Immature natural killer cell (primary cell): ENCODE data around the gene COMMD10. TPM values are rescaled to one million over a fixed set of nuclear protein-coding genes. Genes with fewer than 3 reads are reported as not detected.

Experiments
- DNase-seq, 3 donors: peaks; one replicate each; pipeline ENCODE4 v3.0.0; 2022; ENCODE audit warnings: mixed read lengths in 1 of 3
- H3K27ac Mint-ChIP-seq, 6 donors: one replicate each; pipeline ENCODE4 v1.8.0; 2020; ENCODE audit warnings: mixed read lengths in 6 of 6, mild to moderate bottlenecking in 5 of 6, inconsistent platforms in 4 of 6, moderate library complexity in 3 of 6
- H3K27me3 Mint-ChIP-seq, 3 donors: one replicate each; pipeline ENCODE4 v1.8.0; 2020 to 2021; ENCODE audit warnings: low read depth in 3 of 3, mild to moderate bottlenecking in 3 of 3, mixed read lengths in 3 of 3, moderate library complexity in 3 of 3, inconsistent platforms in 1 of 3
- H3K36me3 Mint-ChIP-seq, 3 donors: one replicate each; pipeline ENCODE4 v1.8.0; 2020; ENCODE audit warnings: mixed read lengths in 3 of 3, inconsistent platforms in 2 of 3, mild to moderate bottlenecking in 2 of 3
- H3K4me1 Mint-ChIP-seq, 2 donors: one replicate each; pipeline ENCODE4 v1.8.0; 2020; ENCODE audit warnings: inconsistent platforms in 2 of 2, mild to moderate bottlenecking in 2 of 2, mixed read lengths in 2 of 2, moderate library complexity in 1 of 2
- H3K4me3 Mint-ChIP-seq, 5 donors: one replicate each; pipeline ENCODE4 v1.8.0; 2020; ENCODE audit warnings: mild to moderate bottlenecking in 5 of 5, mixed read lengths in 5 of 5, inconsistent platforms in 3 of 5, moderate library complexity in 3 of 5
- H3K9me3 Mint-ChIP-seq, 6 donors: one replicate each; pipeline ENCODE4 v1.8.0; 2020; ENCODE audit warnings: mild to moderate bottlenecking in 6 of 6, mixed read lengths in 6 of 6, inconsistent platforms in 4 of 6, moderate library complexity in 3 of 6
- polyA plus RNA-seq, 3 donors: library from polyadenylated mRNA; unstranded; fragments of 300-500 nt; fragmentation: Illumina TruSeq; gene quantifications; one replicate each; pipeline ENCODE4 v1.2.3, GENCODE V29; 2021

Gene COMMD10
- polyA plus RNA-seq, 3 donors from 2014 or later, result 48.8 to 69.1 (median 51.4) TPM

- no peak overlapping the region for H3K27ac Mint-ChIP-seq
- H3K4me1 Mint-ChIP-seq, result no peaks in the 10 kb centered on the region
- H3K36me3 Mint-ChIP-seq, result peaks cover 41 to 47% (median 44%) of the 10 kb centered on the region in 3 donors
- H3K27me3 Mint-ChIP-seq, result peaks cover 0 to 3% (median 0%) of the 10 kb centered on the region in 3 donors
- H3K9me3 Mint-ChIP-seq, result peaks cover 8 to 23% (median 16%) of the 10 kb centered on the region in 6 donors
- DNase-seq, result no peak
- no peak overlapping the region for H3K4me3 Mint-ChIP-seq
Measured at GRCh38 chr5:116292321-116292720, 207.5 kb downstream of the COMMD10 start.

DNA sequence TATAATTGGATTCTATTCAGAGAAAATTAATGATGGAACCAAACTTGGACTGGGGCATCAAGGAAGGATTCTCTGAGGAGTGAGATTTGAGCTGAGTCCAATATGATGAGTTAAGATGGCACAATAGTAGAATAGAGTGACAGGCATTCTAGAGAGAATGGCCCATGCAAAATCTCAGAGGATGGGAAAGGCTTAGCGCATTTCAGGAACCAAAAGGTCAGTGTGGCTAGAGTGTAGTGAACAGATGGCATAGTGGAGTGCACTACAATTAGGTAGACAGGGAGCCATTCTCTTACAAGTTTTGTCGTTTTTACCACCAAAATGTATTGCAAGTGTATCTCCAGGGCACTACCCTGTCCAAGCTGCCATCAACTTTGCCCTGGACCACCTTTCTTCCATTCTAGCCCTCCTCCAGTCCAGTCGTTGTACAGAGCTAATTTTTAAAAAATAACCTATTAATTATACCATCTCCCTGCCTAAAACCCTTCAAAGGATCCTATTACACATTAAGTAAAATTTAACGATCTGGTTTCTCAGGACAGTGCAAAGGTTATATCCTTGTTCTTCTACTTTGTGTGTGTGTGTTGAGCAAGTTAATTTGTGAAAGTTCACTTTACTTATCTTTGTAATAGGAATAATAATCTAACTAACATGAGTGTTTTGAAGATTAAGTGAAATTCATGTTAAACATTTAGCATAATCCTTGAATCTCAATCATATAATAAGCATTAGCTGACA, 211.7 kb downstream of the COMMD10 start:
- Mint-ChIP-seq H3K27ac (no peak overlapping the region), H3K27me3 (peaks cover 0 to 3% (median 0%) of the 10 kb centered on the region in 3 donors), H3K4me1 (no peaks in the 10 kb centered on the region), H3K4me3 (no peak overlapping the region), H3K36me3 (peaks cover 51 to 66% (median 59%) of the 10 kb centered on the region in 3 donors), H3K9me3 (peaks cover 0 to 12% (median 5%) of the 10 kb centered on the region in 6 donors)
- DNase-seq, result no peak

DNA sequence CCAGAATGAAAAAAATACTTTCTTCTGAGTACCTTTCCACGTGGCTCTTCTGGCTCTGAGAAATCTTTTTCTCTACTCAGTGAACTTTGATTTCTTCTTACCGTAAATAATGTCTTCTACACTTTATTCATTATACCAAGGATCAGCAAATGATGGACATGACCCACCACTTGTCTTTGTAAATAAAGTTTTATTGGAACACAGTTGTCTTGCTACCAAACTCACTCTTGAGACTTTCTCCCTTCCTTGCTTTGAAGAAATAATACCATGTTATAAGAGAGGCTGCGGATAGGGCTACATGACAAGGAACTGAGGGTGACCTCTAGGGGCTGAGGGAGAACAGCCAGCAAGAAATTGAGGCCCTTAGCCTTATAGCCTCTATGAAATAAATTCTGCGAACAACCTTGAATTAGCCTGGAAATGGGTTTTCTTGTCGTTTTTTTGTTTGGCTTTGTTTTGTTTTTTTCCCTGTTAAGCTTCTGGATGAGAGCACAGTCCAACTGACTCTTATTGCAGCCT, 212.5 kb downstream of the COMMD10 start:
- Mint-ChIP-seq H3K4me1 (no peaks in the 10 kb centered on the region), H3K9me3 (peaks cover 0 to 12% (median 5%) of the 10 kb centered on the region in 6 donors), H3K27ac (no peak overlapping the region), H3K36me3 (peaks cover 56 to 68% (median 60%) of the 10 kb centered on the region in 3 donors), H3K27me3 (peaks cover 0 to 3% (median 0%) of the 10 kb centered on the region in 3 donors), H3K4me3 (no peak overlapping the region)
- DNase-seq, result no peak

DNA sequence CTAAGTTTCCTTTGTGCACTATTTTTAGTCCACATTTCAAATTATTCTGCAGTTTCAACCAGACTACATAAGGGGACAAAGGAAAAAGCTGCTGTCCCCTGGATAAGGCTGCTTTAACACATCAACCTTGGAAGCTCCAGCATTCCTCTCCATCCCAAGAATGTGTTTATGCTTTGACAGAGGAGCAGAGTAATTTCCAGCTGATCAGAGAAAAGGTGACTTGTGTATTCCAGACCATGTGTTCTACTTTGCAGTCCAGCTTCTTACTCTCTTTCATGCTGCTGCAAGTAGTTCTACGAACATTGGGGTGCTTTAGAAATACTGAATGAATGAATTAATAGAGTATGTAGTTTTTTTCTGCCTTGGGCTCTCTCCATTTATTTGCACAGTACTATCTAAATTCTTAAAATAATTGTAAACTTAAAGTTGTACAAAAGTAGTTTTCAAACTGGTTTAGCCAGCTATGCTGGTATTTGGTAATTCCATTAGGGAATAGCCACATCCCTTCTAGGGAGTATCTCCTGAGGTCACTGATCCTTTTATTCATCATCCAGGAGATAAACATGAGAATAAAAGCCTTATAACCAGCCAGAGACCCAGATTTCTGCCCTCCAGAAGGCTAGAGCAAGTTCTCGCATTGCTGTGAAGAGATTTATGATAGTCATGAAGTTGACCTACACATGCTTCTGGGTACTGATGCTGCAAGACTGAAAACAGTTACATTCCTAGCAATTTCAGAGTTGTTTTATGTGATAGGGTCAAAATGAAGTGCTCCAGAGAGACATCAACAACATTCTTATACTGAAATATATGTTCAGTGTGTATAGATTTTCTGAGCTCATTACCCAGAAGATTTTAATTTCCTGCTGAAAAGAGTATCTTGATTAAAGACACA, 215.2 kb downstream of the COMMD10 start:
- no peak for DNase-seq
- H3K27me3 Mint-ChIP-seq, result peaks cover 0 to 3% (median 0%) of the 10 kb centered on the region in 3 donors
- H3K9me3 Mint-ChIP-seq, result peaks cover 0 to 12% (median 5%) of the 10 kb centered on the region in 6 donors
- no peak overlapping the region for H3K4me3 Mint-ChIP-seq
- no peaks in the 10 kb centered on the region for H3K4me1 Mint-ChIP-seq
- H3K27ac Mint-ChIP-seq, result no peak overlapping the region
- H3K36me3 Mint-ChIP-seq, result peaks cover 67 to 78% (median 78%) of the 10 kb centered on the region in 3 donors

GRCh38 chr5:116301110-116301509, 216.3 kb downstream of the COMMD10 start:
- H3K4me3 Mint-ChIP-seq, result no peak overlapping the region
- no peak for DNase-seq
- peaks cover 0 to 3% (median 0%) of the 10 kb centered on the region in 3 donors for H3K27me3 Mint-ChIP-seq
- H3K27ac Mint-ChIP-seq, result no peak overlapping the region
- H3K36me3 Mint-ChIP-seq, result peaks cover 74 to 83% (median 81%) of the 10 kb centered on the region in 3 donors
- H3K9me3 Mint-ChIP-seq, result peaks cover 1 to 16% (median 5%) of the 10 kb centered on the region in 6 donors
- H3K4me1 Mint-ChIP-seq, result no peaks in the 10 kb centered on the region

DNA sequence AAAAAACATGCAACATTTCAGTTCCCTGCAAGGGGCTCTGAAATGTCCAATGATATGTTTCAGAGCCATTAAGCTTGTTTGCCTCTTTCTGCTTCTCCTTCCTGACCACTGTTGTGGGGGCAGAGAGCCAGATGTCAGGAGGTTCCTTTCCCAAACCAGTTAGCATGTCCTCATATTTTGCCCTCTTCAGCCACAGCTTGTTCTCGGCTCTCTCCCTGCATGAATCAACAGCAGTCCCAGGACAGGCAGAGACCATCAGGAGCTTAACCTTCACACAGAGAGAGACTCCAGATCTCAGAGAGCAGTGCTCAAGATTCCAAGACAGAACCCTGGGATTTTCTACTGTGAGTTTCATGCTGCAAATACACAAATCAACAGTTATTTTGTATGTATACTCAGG, 218.5 kb downstream of the COMMD10 start:
- Mint-ChIP-seq H3K27ac (no peak overlapping the region), H3K4me1 (no peaks in the 10 kb centered on the region), H3K27me3 (no peaks in the 10 kb centered on the region), H3K9me3 (peaks cover 4 to 28% (median 8%) of the 10 kb centered on the region in 6 donors), H3K36me3 (peaks cover 80 to 85% (median 83%) of the 10 kb centered on the region in 3 donors), H3K4me3 (no peak overlapping the region)
- DNase-seq, result no peak

DNA sequence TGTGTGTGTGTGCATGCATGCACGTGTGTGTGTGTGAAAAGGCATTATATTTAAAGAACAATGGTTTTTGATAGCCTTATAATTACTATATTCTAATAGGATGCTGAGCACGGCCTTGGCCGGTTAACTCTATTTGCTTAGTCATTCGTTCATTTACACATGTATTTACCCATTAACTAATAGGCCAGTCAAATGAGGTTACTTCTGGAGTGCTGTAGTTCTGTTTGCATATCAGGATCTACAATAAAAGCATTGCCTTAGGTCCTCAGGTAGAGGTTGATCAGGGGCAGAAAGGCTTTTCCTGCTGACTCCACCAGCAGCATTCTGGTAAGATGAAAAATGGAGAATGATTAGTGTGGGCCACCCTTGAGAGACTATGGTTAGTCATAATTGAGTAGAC, 219.0 kb downstream of the COMMD10 start:
- Mint-ChIP-seq H3K4me3 (no peak overlapping the region), H3K27ac (no peak overlapping the region), H3K4me1 (no peaks in the 10 kb centered on the region), H3K36me3 (peaks cover 76 to 81% (median 80%) of the 10 kb centered on the region in 3 donors), H3K9me3 (peaks cover 4 to 25% (median 8%) of the 10 kb centered on the region in 6 donors), H3K27me3 (no peaks in the 10 kb centered on the region)
- DNase-seq, result no peak

DNA sequence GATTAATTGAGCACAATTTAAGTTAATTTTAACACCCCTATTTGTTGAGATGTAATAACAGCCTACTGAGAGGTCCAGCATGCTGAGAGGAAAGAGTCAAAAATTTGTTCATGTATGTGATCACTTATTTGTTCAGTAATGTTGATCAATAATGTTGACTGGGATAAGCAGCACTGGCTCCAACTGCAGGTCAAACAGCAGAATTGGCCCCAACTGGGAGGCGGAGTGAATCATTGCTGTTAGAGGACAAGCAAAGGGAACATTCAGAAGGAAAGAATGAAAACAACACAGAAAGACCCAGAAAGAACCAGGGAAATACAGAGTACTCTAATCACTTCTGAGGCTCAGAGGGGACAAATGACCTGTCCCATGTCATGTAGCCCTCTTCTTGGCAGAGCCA, 221.1 kb downstream of the COMMD10 start:
- no peaks in the 10 kb centered on the region for H3K27me3 Mint-ChIP-seq
- no peak for DNase-seq
- no peaks in the 10 kb centered on the region for H3K4me1 Mint-ChIP-seq
- no peak overlapping the region for H3K27ac Mint-ChIP-seq
- peaks cover 6 to 42% (median 8%) of the 10 kb centered on the region in 6 donors for H3K9me3 Mint-ChIP-seq
- H3K36me3 Mint-ChIP-seq, result peaks cover 72 to 83% (median 73%) of the 10 kb centered on the region in 3 donors
- no peak overlapping the region for H3K4me3 Mint-ChIP-seq

DNA sequence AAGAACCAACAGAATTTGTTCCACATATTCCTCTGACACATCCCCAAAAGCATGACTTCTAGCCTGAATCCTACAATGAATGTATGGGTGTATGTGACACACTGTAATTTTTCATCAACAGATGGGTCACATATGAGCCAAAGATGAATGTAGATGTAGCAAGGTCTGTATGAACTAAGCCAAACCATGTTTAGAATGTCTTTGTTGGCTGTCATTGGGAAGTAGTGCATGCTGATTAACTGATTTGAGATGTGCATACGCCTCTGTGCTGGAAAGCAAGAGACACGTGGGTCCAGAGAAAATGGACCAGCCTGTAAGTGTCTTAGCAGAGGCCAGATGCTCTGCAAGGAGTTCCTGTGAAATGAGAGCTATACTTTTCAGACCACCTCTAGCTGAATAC, 222.0 kb downstream of the COMMD10 start:
- Mint-ChIP-seq H3K36me3 (peaks cover 73 to 88% (median 78%) of the 10 kb centered on the region in 3 donors), H3K9me3 (peaks cover 6 to 46% (median 8%) of the 10 kb centered on the region in 6 donors), H3K4me1 (peaks cover 0 to 4% of the 10 kb centered on the region in 2 donors), H3K27ac (no peak overlapping the region), H3K4me3 (no peak overlapping the region), H3K27me3 (no peaks in the 10 kb centered on the region)
- DNase-seq, result no peak

GRCh38 chr5:116308391-116308790, 223.6 kb downstream of the COMMD10 start:
- Mint-ChIP-seq H3K4me3 (no peak overlapping the region), H3K27me3 (peaks cover 0 to 3% (median 2%) of the 10 kb centered on the region in 3 donors), H3K36me3 (peaks cover 72 to 83% (median 79%) of the 10 kb centered on the region in 3 donors), H3K9me3 (peaks cover 6 to 46% (median 9%) of the 10 kb centered on the region in 6 donors), H3K4me1 (peaks cover 8 to 17% of the 10 kb centered on the region in 2 donors), H3K27ac (no peak overlapping the region)
- no peak for DNase-seq

DNA sequence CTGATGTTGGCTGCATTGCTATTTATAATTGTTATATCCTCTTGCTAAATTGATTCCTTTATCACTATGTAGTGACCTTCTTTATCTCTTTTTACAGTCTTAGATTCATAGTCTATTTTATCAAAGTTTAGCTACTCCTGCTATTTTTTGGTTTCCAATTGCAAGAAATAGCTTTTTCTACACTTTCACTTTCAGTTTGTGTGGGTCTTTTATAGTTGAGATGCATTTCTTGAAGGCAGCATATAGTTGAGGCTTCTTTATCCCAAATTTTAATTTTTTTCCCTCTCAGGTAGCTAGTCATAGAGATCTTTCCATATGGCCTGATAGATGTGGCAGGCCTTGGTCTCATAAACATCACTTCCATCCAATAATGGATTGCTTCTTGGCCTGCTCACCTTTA, 228.5 kb downstream of the COMMD10 start:
- Mint-ChIP-seq H3K4me1 (peaks cover 13 to 27% of the 10 kb centered on the region in 2 donors), H3K36me3 (peaks cover 53 to 59% (median 56%) of the 10 kb centered on the region in 3 donors), H3K27me3 (peaks cover 0 to 5% (median 2%) of the 10 kb centered on the region in 3 donors), H3K4me3 (peak overlapping the region; percentile 59 to 82 (median 70)), H3K9me3 (peaks cover 4 to 39% (median 9%) of the 10 kb centered on the region in 6 donors), H3K27ac (peak overlapping the region; percentile 50 to 89 (median 72))
- DNase-seq, result peak in 1 of 3 donors; percentile 4

- Mint-ChIP-seq H3K27me3 (peaks cover 0 to 5% (median 2%) of the 10 kb centered on the region in 3 donors), H3K27ac (no peak overlapping the region), H3K4me3 (no peak overlapping the region), H3K36me3 (peaks cover 63 to 73% (median 63%) of the 10 kb centered on the region in 3 donors), H3K4me1 (peaks cover 13 to 27% of the 10 kb centered on the region in 2 donors), H3K9me3 (peaks cover 4 to 34% (median 8%) of the 10 kb centered on the region in 6 donors)
- DNase-seq, result no peak
Measured at GRCh38 chr5:116315531-116315930, 230.7 kb downstream of the COMMD10 start.

DNA sequence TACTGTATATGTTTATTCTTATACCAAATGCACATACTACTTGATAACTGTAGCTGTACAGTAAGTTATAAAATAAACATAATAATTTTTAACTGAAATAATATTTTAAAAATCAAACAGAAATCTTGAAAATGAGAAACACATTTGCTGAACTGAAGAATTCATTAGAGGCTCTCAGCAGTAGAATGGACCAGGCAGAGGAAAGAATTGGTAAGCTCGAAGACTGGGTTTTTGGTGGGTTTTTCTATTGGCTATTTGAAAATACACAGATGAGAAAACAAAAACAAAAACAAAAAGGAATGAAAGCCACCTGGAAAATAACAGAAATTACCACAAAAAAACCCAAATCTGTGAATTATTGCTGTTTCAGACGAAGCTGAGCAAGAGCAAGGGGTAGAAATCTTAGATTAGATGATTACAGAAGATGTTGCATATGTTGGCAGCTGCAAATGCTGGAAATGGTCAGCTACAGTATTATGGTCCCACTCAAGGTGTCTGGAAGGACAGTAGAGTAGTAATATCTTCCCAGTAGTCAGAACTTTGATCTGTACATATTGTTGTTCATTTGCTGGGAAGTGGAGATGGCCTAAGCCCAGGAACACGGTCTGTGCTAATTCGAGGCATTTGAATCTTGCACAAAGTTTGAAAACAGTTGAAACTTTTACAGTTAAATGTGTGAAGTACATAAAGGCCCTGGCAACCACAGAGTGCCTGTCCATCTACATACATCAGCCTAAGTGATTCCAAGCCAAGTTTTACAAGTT, 233.4 kb downstream of the COMMD10 start:
- H3K9me3 Mint-ChIP-seq, result peaks cover 3 to 30% (median 12%) of the 10 kb centered on the region in 6 donors
- peaks cover 0 to 4% (median 0%) of the 10 kb centered on the region in 3 donors for H3K27me3 Mint-ChIP-seq
- H3K4me3 Mint-ChIP-seq, result no peak overlapping the region
- H3K36me3 Mint-ChIP-seq, result peaks cover 68 to 75% (median 74%) of the 10 kb centered on the region in 3 donors
- H3K27ac Mint-ChIP-seq, result no peak overlapping the region
- DNase-seq, result no peak
- peaks cover 7 to 11% of the 10 kb centered on the region in 2 donors for H3K4me1 Mint-ChIP-seq
